ENCODE data around the gene TACC3. TPM values are rescaled to one million over a fixed set of nuclear protein-coding genes. Genes with fewer than 3 reads are reported as not detected.

The TACC3 gene
- total and polyA plus RNA-seq, 2 of the 8 experiments (the other 6 are each of a cell fraction or from before 2014, with no cell fraction given) = 73.8 to 148 TPM

GRCh38 chr4:1723131-1723801 is 1.9 kb downstream of the TACC3 start:
- peak overlapping the region; percentile 80 to 85; a peak in 1 of 4 replicates for H3K4me2 ChIP-seq (ENCODE audit: insufficient read depth in 1 of 2, low read depth in 2 of 2, low read length in 2 of 2)
- DNase-seq (ENCODE audit: low read depth in 1 of 2, low spot score in 2 of 2) (no peak), FAIRE-seq (no peak)
- H2BK5ac ChIP-seq (ENCODE audit: low read depth, low read length) = no peak overlapping the region; the same call in 1 of the 2 replicates
- peaks cover 12% of the 10 kb centered on the region for H3K23me2 ChIP-seq (ENCODE audit: low read depth, low read length)
- no peak overlapping the region for H3K23ac ChIP-seq (ENCODE audit: insufficient read length)
- H4K8ac ChIP-seq (ENCODE audit: extremely low read depth, insufficient read depth, low read length) = no peak overlapping the region
- no peak overlapping the region for H3K56ac ChIP-seq (replicated peaks; ENCODE audit: insufficient read length, low read depth, low read length)
- H4K91ac ChIP-seq (replicated peaks; ENCODE audit: insufficient read length, low read length) = no peak overlapping the region
- H2BK120ac ChIP-seq (replicated peaks; ENCODE audit: low read depth, low read length) = no peak overlapping the region
- no peak for TF ChIP-seq KDM4A (IDR thresholded peaks at IDR 0.05; ENCODE audit: low read depth, low read length, severe bottlenecking)
- no peak for TF ChIP-seq TCF12 (IDR thresholded peaks at IDR 0.05; ENCODE audit: low read depth, low read length)
- no peak for TF ChIP-seq CHD2 (IDR thresholded peaks at IDR 0.05; ENCODE audit: low read length)
- H3K9ac ChIP-seq (replicated peaks in 1 of 4; ENCODE audit: extremely low read depth in 1 of 4, low read depth in 3 of 4, low read length in 3 of 4) = no peak overlapping the region
- ChIA-PET POLR2A (ENCODE audit: partially characterized antibody) (interaction anchor here (0.8 to 8.8 kb wide), 4 partner anchors 12 to 61 kb away, joined by 3 to 100 read pairs (median 5); partner anchors contain the start of gene SLBP), CTCF (ENCODE audit: partially characterized antibody) (interaction anchor here (0.6 to 18.6 kb wide), 11 partner anchors 10 to 176 kb away, joined by 3 to 326 read pairs (median 3); no protein-coding TSS in a partner anchor)
- no peaks in the 10 kb centered on the region for H3K9me3 ChIP-seq (ENCODE audit: insufficient read depth in 2 of 2, low read depth in 1 of 2, low read length in 1 of 2)
- no peak overlapping the region for H4K5ac ChIP-seq (ENCODE audit: insufficient read length, low read depth, low read length)
- H2BK15ac ChIP-seq (ENCODE audit: low read length) = no peak overlapping the region
- H3K36me3 ChIP-seq (ENCODE audit: control insufficient read depth in 2 of 4, insufficient read depth in 4 of 4, low read length in 3 of 4) = peaks cover 29 to 37% (median 33%) of the 10 kb centered on the region in 4 experiments
- no peak overlapping the region for H2BK12ac ChIP-seq (ENCODE audit: low read depth, low read length)
- H2AFZ ChIP-seq (ENCODE audit: low read length) = no peak overlapping the region
- no peak overlapping the region for H2AK5ac ChIP-seq (ENCODE audit: low read depth, low read length)
- no peaks in the 10 kb centered on the region for H3K27me3 ChIP-seq (replicated peaks in 1 of 4; ENCODE audit: control insufficient read depth in 3 of 4, extremely low read depth in 1 of 4, insufficient read depth in 3 of 4, low read length in 3 of 4)
- H3K79me2 ChIP-seq (ENCODE audit: control insufficient read depth in 1 of 2, insufficient read depth in 2 of 2, low read length in 2 of 2) = peaks cover 9 to 42% of the 10 kb centered on the region in 2 experiments; a peak in 3 of 4 replicates
- no peak overlapping the region for H2BK20ac ChIP-seq (ENCODE audit: low read length)
- no peak overlapping the region for H3K14ac ChIP-seq (ENCODE audit: insufficient read length)
- no peak overlapping the region for H3K18ac ChIP-seq (ENCODE audit: extremely low read depth, low read length)
- peak overlapping the region in 1 of 4 experiments; percentile 96; a peak in 1 of 8 replicates for H3K4me3 ChIP-seq (ENCODE audit: extremely low read depth in 1 of 4, insufficient read depth in 2 of 4, low read depth in 3 of 4, low read length in 4 of 4)
- H4K20me1 ChIP-seq (replicated peaks in 1 of 2; ENCODE audit: control insufficient read depth in 1 of 2, insufficient read depth in 2 of 2, low read length in 2 of 2) = peaks cover 19 to 23% of the 10 kb centered on the region in 2 experiments
- H3K4me1 ChIP-seq (replicated peaks in 1 of 4; ENCODE audit: control insufficient read depth in 3 of 4, insufficient read depth in 4 of 4, low read length in 3 of 4) = peaks cover 0 to 19% (median 12%) of the 10 kb centered on the region in 4 experiments; a peak in 6 of 7 replicates
- no peak overlapping the region for H3K4ac ChIP-seq (replicated peaks; ENCODE audit: insufficient read length, low read depth, low read length)
- 0 out of 2 replicates have a peak overlapping the region, but pooled peaks have one; percentile 12 for H3K27ac ChIP-seq (ENCODE audit: low read depth, low read length)
- 92% methylated on average over 12 of the region's 12 CpGs; no CpG with 5 or more reads in 1 of the 2 experiments for WGBS, 2 experiments (ENCODE audit: extremely low coverage in 1 of 2, insufficient coverage in 1 of 2, insufficient read length in 1 of 2, insufficient replicate concordance in 2 of 2, low coverage in 1 of 2, low lambda C conversion rate in 2 of 2, missing lambda C conversion rate in 1 of 2)
- peaks cover 15% of the 10 kb centered on the region for H3K79me1 ChIP-seq (ENCODE audit: low read depth, low read length)
